UCSD-AML1 (cell line): ENCODE results near the gene WIZ.

Experiments used
- DNase-seq: peaks from one replicate; lab custom pipeline; 2025; ENCODE audit not compliant: unreplicated experiment; lab: John Stamatoyannopoulos, UW

The WIZ gene

DNA sequence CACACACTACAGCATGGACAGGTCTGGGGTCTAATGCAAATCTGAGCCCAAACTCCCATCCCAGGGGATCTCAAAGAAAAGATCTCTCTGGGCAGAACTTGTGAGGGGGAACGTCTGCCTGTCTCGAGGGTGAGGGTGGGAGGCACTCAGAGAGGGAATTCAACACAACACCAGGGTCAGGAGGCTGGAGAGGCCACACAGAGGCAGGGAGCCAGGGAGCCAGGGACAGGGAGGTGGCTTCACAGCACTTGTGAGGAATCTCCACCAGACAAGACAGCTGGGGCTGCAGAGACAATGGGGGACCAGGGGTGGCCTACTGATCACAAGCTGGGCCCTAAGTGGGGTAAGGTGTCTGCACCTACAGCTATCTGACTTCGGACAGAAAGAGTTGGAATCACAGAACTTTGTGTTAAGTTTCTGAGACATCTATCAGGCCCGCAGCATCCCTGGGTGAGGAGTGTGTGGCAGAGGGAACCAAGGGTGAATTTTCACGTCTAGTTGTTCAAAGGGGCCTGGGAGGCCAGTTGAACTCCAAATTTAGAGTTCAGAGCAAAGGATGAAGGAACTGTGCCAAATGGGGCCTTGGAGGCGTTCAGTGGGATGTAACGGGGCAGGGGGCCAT lies 18.2 kb downstream of the WIZ start:
- no peak for DNase-seq

DNA sequence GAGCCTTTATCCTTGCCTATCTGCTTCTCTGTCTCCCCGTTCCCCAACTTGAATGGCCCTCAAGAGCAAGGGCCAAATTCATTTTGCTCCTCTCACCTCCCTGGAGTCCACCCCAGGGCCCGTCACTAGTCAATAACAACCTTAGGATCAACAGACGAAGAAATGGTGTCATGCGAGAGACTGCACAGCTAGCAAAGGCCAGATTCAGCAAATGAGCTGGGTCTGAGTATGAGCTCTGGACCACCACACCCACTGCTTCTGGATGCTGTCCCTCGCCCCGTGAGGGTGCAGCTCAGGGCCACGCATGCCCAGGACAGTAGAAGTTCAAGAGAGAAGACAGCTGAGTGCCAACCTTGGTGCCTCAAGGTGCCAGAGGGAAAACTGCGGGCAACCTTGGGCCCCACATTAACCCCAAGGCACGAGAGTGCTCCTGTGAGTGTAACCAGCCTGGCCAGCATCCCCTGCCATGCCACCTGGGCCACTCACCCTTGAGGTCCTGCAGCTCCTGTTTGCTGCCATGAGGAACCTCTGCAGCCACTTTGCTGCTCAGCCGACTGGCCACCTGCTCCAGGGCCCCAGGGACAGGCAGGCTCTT lies 19.1 kb downstream of the WIZ start:
- no peak for DNase-seq

DNA sequence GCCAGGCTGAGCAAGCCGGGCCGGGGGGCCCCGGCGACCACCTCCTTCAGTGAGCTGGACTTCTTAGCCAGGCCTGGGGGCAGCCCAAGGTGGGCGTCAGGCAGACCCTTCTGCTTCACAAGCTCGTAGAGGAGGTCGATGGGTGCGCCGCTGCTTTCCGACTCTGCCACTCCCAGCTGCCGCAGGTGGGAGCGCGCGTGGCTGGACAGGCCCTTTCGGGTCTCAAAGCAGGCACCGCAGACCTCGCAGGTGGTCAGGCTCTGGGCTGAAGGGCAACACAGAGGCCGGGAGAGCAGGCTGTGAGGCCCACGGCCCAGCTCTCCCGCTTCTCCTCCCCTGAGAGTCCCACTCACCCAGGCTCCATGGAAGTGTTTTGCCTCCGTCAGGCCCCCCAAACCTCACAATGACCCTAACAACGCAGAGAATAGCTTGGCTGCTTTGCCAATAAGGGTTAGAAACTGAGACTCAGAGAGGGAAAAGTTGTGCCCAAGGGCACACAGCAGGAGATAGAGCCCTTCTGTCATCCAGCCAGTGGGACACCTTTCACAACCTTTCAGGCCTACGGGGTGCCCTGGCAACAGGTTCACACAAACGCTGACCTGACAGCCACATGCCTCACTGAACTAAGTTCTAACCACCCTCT lies 19.8 kb downstream of the WIZ start:
- DNase-seq: no peak

DNA sequence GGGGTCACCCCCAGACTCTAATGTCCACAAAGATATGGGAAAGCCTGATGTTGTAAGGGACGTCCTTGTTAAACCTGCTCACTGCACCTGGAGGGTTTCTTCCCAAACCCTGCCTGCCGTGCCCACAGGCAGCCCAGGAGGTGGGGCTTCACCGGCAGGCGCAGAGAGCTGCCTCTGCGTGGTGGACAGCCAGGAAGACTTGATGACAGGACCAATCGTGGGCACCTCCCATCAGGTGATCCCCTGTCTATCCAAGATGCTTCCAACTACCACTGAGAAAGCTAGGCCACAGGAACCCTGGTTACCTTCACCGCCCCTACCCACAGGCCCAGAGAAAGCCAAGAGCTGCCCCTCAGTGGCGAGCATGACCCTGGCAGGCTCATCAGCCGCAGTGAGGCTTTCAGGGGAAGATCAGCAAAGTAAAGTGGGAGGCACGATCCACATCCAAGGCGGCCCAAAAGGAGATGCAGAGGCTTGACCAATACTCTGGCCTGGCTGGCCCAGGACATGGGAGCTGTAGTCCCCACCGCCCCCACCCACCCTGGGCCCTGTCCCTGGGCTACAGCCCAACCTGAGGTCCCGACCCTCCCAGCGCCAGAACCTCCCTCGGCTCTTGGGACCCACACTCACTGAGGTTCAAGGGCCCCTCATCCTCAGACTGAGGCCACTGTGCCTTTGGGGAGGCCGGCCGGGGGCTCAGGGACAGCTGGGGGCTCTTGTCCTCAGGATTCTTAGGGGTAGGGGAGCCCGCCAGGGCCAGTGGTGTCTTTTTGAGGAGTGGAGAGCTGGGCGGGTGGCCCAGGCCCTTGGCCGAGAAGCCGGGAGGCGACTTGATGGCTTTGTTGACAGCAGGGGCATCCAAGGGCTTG lies 20.6 kb downstream of the WIZ start:
- DNase-seq: no peak

DNA sequence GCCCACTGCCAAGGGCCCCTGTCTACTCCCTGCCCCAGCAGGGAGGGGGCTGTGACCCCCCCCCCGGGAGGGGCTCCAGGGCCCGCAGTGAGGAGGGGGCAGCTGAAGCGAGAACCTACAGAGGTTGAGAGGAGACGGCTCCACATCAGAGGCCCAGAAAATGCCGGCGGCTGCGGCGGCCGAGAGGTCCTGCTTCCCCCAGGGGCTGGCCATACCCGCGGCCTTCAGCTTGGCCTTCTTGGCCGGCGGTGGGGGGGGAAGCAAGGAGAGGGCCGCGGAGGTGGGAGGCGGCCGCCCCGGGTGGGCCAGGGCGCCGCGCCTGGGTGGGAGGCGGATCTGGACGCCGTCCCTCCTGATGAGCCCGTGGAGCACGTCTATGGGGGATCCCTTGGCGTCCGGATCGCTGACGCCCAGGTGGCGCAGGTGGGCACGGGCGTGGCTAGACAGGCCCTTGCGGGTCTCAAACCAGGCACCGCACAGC lies 21.7 kb downstream of the WIZ start:
- DNase-seq: no peak

DNA sequence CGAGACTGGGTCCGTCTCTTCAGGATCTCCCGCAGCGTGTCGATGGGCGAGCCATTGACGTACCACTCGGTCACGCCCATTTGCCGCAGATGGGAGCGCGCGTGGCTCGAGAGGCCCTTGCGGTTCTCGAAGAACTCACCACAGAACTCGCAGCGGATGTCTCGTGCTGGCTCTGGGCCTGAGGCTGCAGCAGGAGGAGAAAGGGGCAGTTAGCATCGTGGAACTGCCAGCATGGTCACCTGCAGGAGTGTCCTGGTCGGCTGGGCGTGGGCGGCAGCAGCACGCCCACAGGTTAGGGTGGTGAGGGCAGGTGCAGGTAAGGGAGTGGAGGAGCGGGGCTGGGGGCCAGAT lies 22.4 kb downstream of the WIZ start:
- DNase-seq: no peak

DNA sequence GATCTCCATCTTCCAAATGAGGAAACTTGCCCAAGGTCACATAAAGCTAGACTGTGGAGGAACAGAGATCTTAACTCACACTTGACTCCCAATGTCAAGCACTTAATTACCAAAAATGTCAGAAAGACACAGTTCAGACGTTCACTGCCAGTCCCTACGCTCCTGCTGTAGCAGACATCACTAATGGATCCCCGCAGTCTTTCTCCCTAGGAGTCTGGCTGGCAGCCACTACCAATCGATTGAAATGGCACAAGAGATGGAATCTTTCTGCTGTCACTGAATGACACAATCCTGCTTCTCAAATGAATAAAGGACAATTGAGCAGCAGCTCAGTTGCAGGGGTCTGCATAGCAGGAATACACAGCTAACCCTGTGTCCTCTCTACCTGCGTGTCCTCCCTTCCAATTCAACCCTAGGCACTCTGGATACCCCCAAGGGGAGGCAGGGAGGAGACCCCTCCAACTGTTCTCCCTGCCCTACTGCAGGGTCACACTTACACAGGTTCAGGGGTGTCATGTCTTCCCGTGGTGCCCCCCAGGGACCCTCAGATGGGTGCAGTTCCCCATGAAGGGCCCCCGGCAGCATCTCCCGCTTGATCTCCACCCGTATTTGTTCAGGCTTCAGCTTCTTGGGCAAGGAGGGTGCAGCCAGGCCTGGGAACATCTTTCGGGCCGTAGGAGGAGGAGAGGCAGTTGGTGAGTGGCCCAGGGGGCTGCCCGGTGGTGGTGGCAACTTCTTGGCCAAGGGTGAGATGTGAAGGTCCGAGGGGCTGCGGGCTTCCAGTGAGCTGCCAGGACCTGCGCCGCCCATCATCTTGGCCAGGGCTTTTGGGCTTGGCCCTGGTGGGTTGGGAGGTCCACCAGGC lies 23.0 kb downstream of the WIZ start:
- no peak for DNase-seq

DNA sequence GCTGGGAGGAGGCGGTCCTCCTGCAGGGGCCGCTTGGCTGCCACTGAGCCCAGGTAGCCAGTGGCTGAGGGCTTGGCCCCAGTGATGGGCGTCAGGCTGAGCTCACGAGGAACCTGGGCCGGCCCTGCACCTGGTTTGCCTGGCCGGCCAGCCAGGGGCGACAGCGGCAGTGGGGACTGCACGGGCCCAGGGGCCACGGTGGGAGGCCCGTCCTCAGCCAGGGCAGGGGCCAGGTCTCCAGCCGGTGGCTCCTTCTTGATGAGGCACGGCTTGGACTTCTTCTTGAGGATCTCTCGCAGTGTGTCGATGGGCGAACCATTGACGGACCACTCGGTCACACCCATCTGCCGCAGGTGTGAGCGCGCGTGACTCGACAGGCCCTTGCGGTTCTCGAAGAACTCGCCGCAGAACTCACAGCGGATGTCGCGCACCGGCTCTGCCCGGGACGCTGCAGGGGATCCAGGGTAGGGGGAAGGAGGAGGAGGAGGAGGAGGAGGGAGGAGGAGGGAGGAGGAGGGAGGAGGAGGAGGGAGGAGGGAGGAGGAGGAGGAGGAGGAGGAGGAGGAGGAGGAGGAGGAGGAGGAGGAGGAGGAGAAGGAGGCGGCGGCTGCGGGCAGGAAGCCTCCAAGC lies 24.3 kb downstream of the WIZ start:
- DNase-seq: no peak

DNA sequence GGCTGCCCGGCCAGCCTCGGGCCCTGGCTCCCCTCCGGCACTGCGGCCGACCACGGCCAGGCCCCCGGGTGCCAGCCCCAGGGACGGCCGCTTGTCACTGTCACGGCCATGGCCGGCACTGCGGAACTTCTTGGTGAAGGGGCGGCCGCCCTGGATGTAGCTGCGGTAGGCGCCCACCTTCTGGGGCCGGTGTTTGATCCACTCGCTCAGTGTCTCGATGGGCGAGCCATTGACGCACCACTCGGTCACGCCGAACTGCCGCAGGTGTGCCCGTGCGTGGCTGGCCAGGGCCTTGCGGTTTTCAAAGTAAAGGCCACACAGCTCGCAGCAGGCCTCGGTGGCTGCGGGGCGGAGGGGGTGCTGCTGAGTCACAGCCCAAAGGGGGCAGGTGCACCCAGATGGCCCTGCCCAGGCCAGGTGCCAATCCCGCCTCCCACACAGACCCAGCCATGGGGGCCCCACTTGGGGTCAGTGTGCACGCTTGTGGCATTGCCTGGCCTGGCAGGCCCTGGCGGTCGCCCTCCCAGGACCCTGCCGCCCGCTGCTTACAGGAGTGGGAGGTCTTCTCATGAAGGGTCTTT lies 25.0 kb downstream of the WIZ start:
- DNase-seq: no peak

DNA sequence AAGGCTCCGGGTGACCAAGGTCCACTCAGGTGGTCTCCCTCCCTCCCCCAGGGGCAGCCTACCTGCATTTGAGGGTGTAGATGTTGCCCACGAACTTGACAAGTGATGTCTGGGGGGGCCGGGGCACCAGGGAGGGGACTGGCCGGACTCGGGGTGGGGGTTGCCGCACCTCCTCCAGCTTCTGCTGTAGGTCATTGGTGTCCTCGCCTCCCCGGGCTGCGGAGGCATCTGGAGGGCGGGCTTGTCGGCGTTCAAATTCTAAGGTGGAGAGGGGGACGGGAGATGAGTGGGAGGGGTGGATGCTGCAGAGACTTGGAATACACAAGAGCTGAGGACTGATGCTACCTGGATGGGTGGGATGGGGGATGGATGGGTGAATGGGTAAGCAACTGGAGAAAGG lies 25.6 kb downstream of the WIZ start:
- DNase-seq: no peak

DNA sequence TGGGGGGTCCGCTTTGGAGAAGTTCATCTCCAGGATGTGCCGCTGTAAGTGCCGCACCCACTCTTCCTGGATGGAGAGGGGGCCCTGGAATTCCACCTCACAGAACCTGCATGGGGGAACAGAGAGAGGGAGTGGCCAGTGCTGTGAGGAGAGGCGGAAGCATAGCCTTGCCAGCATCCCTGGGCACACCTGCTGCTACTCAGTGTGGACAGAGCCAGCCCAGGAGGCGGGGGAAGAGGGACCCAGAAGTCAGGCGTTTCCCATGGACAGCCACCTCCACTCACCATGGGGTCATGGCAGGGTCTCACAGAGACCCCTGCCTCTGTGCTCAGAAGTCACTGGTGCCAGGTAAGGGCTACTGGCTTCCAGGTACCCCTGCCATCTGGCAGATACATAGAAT lies 26.6 kb downstream of the WIZ start:
- no peak for DNase-seq

DNA sequence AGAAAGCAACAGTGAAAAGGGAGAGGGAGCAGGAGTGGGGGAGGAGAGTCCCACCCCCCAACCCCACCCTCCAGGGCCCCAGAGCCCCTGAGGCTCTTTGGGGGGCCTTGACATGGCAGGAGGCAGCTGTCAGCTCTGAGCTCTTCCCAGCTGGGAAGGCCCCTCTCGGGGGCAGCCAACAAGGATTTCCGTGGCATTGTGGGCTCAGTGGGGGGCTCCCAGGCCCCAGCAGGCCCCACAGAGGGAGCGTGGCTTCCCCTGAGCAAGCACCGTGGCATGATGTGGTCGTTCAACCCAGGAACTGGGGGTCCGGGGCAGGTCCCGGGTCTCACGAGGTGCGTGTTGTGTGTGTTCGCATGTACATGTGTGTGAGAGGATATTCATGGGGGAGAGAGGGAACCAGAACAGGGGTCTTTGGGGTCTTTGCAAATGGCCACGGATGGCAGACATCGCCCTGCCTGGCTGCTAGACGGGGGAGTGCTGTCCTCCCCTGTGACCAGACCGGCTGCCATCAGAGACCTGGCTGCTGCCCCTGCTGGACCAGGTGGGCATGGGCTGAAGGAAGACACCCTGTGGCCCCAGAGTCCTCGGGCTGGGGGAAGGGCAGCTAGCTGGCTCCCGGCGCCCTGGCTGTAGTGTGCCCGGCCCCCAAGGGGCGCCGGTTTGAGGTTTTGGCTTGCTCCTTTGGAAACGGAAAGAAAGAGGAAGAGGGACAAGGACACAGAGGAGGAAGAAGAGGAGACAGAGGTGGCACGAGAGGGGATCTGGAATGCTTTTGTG lies 27.3 kb downstream of the WIZ start:
- DNase-seq: no peak

DNA sequence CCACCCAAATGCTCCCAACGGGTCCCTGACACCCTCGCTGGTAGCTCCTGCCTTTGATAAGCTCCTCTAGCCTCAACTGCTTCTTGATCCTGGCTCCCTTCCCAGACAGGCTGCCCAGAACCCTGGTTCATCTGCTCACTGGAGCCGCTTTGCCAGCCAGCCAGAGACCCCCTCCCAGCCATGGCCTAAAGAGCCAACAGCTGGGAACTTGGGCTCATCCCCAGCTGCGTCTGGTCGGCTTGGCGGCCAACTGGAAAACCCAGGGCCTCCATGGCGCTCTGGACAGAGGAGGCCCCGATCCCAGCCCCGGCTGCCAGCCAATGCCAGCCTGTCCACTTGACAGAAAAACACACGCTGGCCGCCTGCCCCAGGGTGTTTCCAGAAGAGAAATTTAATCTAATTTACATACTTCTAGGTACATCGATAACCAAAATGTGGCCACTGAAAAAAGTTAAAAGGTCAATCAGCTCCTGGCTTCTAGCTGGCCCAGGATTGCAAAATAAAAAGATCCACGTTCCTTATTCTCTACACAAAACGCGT lies 28.0 kb downstream of the WIZ start:
- DNase-seq: no peak

DNA sequence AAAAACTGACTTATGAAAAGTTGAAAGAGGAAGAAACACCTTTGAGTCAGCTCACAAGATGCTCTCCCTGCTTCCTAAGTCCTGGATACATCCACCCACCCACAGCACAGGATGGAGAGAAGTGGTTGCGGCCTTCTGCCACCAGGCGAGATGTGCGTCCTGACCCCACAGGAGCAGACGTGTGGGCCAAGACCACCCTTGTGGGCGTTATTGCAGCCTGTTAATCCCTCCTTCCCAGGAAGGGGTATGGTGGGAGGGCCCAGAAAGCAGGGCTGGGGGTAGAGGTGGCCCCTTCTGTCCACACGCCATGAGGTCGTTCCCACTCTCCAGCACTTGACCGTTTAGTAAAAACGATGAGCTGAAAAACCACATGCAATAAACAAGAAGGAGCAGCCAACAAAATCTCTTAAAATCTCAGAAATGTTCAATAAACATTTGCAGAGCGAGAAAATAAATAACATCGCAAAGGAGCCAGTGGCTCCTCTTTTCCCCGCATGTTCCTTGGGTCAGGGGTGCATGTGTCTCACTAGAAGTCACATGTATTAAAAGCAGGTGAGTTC lies 28.5 kb downstream of the WIZ start:
- no peak for DNase-seq

DNA sequence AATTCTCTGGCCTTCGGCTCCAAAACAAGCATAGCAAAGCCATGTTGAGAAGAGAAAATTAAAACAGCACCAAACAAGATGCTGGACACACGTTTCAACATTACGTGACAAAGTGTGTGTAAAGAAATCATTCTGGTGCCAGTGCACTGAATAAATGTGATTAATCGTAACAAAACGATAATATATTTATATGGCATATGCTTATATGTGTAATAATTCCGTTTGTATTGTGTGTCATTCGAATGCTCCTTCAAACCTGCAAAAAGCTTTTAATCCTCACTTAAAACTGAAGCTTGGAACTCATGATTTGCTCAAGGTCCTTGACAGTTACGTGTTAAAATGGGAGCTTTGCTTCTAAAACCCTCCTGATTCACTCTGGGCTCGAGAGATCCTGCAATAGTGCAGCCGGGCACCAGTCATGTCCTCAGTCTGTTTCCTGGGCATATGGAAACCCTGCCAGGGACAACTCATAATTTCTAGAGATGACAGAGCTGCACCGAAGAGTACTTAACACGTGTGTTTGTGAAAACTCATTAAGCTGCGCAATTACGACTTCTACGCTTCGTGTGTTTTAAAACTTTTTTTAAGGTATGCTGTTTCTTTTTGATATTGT lies 30.2 kb downstream of the WIZ start:
- DNase-seq: no peak

DNA sequence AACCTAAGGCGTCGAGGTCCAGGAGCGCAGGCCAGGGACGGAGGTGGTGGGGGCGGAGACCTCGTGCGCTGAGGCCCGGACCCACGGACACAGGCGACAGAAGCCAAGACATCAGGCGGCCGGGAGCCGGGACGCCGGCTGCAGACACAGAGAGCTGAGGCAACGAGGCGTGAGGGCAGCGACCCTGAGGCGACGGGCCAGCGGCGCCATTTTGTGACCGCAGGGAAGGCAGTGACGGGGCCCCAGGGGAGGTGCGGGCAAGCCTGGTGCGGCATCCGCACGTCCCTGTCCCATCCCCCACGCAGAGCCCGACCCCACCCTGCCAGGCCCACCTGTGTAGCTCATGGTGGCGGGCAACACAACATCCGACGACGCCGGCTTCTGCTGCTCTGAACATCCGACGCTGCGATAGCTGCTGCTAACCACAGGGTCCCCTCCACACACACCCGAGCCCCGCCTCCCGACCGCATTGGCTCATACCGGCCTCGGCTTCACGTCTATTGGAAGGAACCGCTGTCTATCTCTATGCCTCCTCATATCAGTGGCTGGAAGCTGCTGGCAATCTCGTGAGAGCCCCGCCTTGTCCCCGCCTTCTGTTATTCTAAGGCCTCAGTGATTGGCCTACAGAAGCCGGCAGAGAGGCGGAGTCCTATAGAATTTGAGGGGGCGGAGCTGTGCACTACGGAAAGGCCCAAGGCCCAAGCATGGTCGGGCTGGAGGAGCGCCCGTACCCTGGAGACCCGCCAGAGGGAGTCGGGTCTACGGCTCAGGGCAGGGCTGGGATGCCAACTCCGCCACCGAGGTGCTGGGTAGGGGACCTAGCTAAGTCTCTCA lies 31.0 kb downstream of the WIZ start, which contains the start of gene AKAP8L:
Gene AKAP8L, minus strand, starts transcription at position 410 of the 834 bp plus-strand sequence. Its CDS starts 65 bp downstream, at position 345.
- DNase-seq: peak; percentile 98

DNA sequence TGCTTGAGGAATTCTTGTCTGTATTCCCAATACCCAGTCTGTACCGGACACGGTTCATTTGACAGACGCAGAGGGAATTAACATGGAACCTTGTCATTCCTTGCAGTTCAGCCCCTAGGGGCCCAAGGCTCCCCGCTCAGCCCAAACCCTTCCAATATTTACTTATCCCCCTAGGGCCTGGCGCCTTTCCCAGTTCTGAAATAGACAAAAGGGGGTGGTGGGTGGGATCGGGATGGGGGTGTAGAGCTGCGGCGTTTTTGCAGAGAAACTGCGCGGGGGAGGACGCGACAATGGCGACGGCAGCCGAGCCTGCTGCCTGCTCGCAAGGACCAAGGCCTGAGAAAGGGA lies 31.6 kb downstream of the WIZ start:
- no peak for DNase-seq
